Kidney (tissue), 14 donors: Measurements from ENCODE around the gene PROK1. TPM values are rescaled to one million over a fixed set of nuclear protein-coding genes. Genes with fewer than 3 reads are reported as not detected.

Source experiments
- DNase-seq, 5 donors: peaks; one replicate each; pipeline ENCODE4 v3.0.0-alpha.2; 2013 to 2020
- FAIRE-seq: peaks from 2 replicates; lab custom pipeline; 2012; peaks lifted over from hg19 to GRCh38; lab: Jason Lieb, UNC
- H3K27ac ChIP-seq, 2 donors: one replicate each; pipeline ENCODE4 v1.7.0; 2013; ENCODE audit warnings: low read depth in 2 of 2, low read length in 2 of 2, inconsistent platforms in 1 of 2
- H3K27me3 ChIP-seq: one replicate; pipeline ENCODE4 v1.7.1; 2013; ENCODE audit warnings: low read length, inconsistent platforms; ENCODE audit not compliant: control insufficient read depth, insufficient read depth
- H3K36me3 ChIP-seq, 3 donors: one replicate each; pipeline versions ENCODE4 v1.7.0 to v1.7.1; 2013; ENCODE audit warnings: low read length in 3 of 3, control low read depth in 1 of 3, inconsistent platforms in 1 of 3; ENCODE audit not compliant: insufficient read depth in 3 of 3, control insufficient read depth in 2 of 3
- H3K4me1 ChIP-seq, 3 donors: one replicate each; pipeline versions ENCODE4 v1.7.0 to v1.7.1; 2013; ENCODE audit warnings: low read length in 3 of 3, inconsistent platforms in 1 of 3, low read depth in 1 of 3; ENCODE audit not compliant: control insufficient read depth in 2 of 3, insufficient read depth in 2 of 3
- H3K4me3 ChIP-seq, 3 donors: one replicate each; pipeline versions ENCODE4 v1.7.0 to v1.8.1; 2013; ENCODE audit warnings: low read length in 3 of 3, control low read depth in 1 of 3, inconsistent platforms in 1 of 3
- H3K9ac ChIP-seq, 3 donors: one replicate each; pipeline versions ENCODE4 v1.7.0 to v1.7.1; 2013; ENCODE audit warnings: low read length in 3 of 3, control low read depth in 1 of 3, inconsistent platforms in 1 of 3
- H3K9me3 ChIP-seq, 3 donors: one replicate each; pipeline versions ENCODE4 v1.7.0 to v1.7.1; 2013; ENCODE audit warnings: low read length in 3 of 3, control low read depth in 1 of 3, inconsistent platforms in 1 of 3; ENCODE audit not compliant: control insufficient read depth in 2 of 3, insufficient read depth in 1 of 3
- intact Hi-C: fragments of 100-400 bp; cut with DNase I; formaldehyde crosslinking; loops from one replicate; pipeline ENCODE4 v1.11.1; 2022
- polyA plus RNA-seq: library from polyadenylated mRNA; stranded (reverse); fragments of 350-450 nt; fragmentation: Illumina TruSeq; extraction: RNeasy Lipid Tissue Mini Kit (QIAGEN cat#74804); gene quantifications from one replicate; pipeline ENCODE4 v1.2.3, GENCODE V29; 2014; ENCODE audit warnings: low read depth, low replicate concordance; ENCODE audit not compliant: insufficient read depth
- total RNA-seq: library from RNA; stranded (reverse); fragmentation: NEBNext Ultra II Directional; extraction: Animal tissue kit (Norgen Biotek cat#: 25700); gene quantifications from one replicate; pipeline ENCODE4 v1.2.1, GENCODE V29; 2021
- TF ChIP-seq, protein P1 (sequence below): IDR thresholded peaks from 3 replicates; pipeline ENCODE4 v1.5.1; 2012; ENCODE audit warnings: mild to moderate bottlenecking, moderate library complexity, borderline replicate concordance; ENCODE audit not compliant: insufficient read depth; ENCODE audit errors: extremely low read depth
- donor health status: control.
- donor health status: control.
- donor health status: control.
- donor health status: control.
- donor health status: control.
- donor health status: DM: yes; HTN: yes; CAD: no.
- donor health status: Normal renal cell carcinoma (clear cell type).

PROK1 gene
- total and polyA plus RNA-seq, 2 donors from 2014 or later = not detected

DNA sequence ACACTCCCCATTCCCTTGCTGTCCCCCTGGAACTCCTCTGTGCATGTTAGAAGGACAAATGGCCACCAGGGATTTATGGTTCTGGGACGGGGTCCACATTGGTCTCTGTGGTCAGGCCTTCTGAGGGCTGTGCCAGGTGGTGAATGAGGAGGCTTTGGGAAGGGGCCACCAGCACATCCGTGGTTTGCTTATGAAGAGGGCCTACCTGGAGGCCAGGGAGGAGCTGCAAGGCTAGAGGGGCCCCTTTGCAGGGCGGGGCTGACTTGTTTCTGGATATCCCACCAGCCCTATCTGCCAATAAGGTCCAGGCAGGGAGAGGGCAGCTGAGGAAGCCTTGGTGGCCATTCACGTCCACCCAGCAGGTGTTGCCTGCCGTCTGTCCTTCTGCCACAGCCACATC is 43.1 kb downstream of the PROK1 start:
- no peak overlapping the region for H3K4me3 ChIP-seq
- H3K9me3 ChIP-seq = no peaks in the 10 kb centered on the region
- no peaks in the 10 kb centered on the region for H3K36me3 ChIP-seq
- H3K27ac ChIP-seq = no peak overlapping the region
- H3K9ac ChIP-seq = no peak overlapping the region
- FAIRE-seq (no peak), DNase-seq (peak in 1 of 5 donors; percentile 36)
- H3K27me3 ChIP-seq = no peaks in the 10 kb centered on the region
- TF ChIP-seq, protein P1, sequence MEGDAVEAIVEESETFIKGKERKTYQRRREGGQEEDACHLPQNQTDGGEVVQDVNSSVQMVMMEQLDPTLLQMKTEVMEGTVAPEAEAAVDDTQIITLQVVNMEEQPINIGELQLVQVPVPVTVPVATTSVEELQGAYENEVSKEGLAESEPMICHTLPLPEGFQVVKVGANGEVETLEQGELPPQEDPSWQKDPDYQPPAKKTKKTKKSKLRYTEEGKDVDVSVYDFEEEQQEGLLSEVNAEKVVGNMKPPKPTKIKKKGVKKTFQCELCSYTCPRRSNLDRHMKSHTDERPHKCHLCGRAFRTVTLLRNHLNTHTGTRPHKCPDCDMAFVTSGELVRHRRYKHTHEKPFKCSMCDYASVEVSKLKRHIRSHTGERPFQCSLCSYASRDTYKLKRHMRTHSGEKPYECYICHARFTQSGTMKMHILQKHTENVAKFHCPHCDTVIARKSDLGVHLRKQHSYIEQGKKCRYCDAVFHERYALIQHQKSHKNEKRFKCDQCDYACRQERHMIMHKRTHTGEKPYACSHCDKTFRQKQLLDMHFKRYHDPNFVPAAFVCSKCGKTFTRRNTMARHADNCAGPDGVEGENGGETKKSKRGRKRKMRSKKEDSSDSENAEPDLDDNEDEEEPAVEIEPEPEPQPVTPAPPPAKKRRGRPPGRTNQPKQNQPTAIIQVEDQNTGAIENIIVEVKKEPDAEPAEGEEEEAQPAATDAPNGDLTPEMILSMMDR = no peak
- no peaks in the 10 kb centered on the region for H3K4me1 ChIP-seq
- intact Hi-C loops = no loop called here

DNA sequence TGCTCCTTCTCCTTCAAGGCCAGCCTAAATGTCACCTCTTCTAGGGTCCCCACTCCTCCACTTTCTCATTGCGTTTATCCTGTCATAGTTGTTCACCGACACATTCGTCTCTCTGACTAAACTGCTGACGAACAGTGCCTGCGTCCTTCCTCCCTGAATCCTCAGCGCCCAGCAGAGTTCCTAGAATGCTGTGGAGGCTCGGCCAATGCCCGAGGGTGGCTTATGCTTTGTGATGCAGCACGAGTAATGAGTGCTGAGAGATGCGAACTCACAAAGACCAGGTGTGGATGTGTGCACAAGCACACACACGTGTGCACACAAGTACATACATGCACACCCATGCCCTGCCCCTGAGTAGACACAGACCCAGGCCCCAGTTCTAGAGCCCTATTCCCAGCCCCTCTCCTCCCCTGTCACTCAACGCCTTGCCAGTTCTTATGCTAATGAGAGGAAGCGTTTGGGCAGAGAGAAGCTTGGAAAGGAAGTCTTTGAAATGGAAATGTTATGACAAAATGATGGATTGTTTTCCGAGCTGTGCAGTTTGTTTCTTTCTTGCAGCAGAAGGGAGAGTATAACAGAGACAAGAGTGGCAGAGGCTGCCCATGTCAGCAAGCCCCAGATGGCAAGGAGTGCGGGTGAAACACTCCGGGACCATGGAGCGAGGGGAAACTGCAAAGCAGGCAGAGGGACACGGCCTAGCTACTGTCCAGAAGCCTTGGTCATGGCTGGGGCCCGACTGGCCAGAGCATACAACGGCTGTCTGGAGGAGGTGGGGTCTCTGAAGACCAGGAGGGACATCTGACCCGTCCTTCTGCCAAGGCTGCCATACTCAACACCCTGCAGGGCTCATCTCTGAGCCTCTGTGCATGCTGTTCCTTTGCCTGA is 43.8 kb downstream of the PROK1 start:
- intact Hi-C loops = no loop called here
- DNase-seq (peak in 3 of 5 donors; percentile 9 to 35 (median 14)), FAIRE-seq (no peak)
- Histone ChIP-seq H3K4me3 (no peak overlapping the region), H3K27ac (no peak overlapping the region), H3K27me3 (no peaks in the 10 kb centered on the region), H3K4me1 (no peaks in the 10 kb centered on the region), H3K9me3 (no peaks in the 10 kb centered on the region), H3K9ac (no peak overlapping the region), H3K36me3 (no peaks in the 10 kb centered on the region)
- TF ChIP-seq, protein P1 = no peak

DNA sequence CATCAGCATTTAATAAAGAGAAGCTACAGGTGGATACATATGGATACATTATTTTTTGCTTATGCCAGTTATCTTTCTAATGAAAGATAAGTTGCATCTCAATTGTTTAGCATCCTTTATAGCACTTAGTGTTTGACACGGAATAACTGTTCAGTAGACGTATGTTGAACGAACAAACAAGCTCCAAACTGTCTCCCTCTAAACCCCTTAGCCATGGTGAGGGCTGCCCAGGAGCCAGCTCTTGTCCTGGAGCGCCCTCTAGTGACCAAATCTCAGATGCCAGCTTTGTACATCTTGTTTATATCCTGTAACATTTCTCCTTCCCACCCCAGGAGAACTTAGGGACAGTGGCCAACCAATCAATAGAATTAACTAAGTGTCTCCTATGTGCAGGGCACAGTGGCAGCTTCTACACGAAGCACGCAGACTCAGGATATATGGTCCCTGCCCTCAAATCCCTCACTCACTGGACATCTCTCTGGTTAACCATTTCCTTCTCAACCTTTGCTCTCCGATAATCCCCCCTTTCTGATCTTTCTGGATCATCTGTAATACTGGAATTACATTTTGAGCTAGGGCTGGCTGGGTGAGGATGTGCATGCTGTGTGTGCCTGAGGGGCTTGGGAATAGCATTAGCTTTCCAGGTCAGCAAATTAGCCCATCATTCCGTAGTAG is 45.1 kb downstream of the PROK1 start:
- FAIRE-seq (no peak), DNase-seq (peak in 4 of 5 donors; percentile 82 to 88 (median 85))
- H3K4me1 ChIP-seq = no peaks in the 10 kb centered on the region

More for the DNA sequence above, 45.1 kb downstream of the PROK1 start:
- intact Hi-C loops = no loop called here
- Histone ChIP-seq H3K9me3 (no peaks in the 10 kb centered on the region), H3K36me3 (no peaks in the 10 kb centered on the region), H3K27ac (no peak overlapping the region), H3K27me3 (no peaks in the 10 kb centered on the region), H3K4me3 (no peak overlapping the region), H3K9ac (no peak overlapping the region)
- TF ChIP-seq, protein P1 = peak; percentile 72
